HG02943 (cell line): ENCODE results near the gene TMEM203.

ENCODE experiments used
- ATAC-seq: cut with Tn5 transposase; IDR thresholded peaks from one replicate; pipeline ENCODE4 v1.9.1; 2021; ENCODE audit warnings: mild to moderate bottlenecking, low read depth, moderate library complexity; ENCODE audit not compliant: unreplicated experiment

TMEM203 gene

DNA sequence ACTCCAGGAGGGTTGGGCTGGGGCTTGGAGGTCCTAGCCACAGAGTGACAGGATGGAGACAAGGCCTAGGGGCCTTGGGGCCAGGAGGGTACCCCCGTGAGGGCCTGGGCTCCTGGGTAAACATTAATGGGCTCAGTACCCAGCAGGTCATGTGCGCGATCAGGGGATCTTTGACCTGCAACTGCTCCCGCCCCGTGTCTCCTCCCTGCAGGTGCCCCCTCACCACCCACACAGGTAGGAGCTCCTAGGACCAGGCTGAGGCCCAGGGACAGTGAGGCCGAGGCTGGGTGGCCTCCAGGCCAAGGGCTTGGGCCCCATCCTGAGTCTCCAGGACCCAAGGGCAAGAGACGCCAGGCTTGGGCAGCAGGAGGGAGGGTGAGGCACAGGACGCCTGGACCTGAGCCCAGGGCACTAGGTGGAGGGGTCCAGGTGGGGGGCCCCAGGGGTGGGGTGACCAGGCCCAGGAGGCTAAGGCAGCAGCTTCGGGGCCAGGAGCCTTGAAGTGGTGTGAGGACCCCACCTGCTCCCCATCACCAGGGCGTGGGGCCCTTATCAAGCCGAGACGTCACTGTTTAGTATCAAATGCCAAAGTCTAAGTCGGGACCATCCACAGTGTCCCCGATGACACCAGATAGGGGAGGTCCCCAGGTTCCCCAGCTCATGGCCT lies 25.4 kb upstream of the TMEM203 start, which contains the start of gene SLC34A3:
Gene SLC34A3, plus strand, starts transcription at position 197 of the 667 bp plus-strand sequence. CDS start 802 bp downstream, outside the sequence.
- no peak for ATAC-seq

DNA sequence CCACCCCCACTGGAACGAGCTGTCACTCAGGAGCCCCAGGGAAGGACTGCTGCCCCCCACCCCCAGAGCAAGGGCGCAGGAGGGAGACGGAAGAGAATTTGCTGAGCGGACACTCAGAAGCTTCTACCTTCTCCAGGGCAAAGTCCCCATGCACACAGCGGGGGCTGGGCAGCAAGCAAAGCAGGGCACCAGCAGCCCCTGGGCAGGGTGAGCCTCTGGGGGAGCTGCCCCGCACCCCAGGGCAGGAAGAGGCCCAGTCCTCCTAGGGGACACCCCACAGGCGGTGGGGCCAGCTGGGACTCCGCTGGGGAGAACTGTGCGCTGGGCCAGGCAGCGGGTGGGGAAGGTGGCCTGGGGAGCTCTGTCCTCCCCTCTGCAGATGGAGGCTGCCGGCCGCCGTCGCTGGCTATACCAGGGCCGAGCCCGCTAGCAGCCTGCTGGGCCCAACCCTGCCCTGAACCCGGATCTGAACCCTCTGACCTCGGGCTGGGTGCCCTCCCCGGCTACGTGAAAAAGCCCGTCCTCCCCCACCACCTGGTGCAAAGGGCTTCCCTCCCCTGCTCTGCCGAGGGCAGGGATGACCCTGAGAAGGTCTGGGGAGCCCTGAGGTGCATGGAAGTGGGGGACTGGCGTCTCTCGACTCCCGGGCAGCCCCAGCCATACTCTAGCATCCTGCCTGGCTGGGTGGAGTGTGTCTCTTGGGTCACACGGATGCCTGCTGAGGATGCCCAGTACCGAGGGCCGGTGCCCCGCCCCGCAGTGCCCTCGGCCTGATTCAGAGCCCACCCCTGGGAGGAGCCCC lies 24.7 kb upstream of the TMEM203 start:
- ATAC-seq, result no peak

DNA sequence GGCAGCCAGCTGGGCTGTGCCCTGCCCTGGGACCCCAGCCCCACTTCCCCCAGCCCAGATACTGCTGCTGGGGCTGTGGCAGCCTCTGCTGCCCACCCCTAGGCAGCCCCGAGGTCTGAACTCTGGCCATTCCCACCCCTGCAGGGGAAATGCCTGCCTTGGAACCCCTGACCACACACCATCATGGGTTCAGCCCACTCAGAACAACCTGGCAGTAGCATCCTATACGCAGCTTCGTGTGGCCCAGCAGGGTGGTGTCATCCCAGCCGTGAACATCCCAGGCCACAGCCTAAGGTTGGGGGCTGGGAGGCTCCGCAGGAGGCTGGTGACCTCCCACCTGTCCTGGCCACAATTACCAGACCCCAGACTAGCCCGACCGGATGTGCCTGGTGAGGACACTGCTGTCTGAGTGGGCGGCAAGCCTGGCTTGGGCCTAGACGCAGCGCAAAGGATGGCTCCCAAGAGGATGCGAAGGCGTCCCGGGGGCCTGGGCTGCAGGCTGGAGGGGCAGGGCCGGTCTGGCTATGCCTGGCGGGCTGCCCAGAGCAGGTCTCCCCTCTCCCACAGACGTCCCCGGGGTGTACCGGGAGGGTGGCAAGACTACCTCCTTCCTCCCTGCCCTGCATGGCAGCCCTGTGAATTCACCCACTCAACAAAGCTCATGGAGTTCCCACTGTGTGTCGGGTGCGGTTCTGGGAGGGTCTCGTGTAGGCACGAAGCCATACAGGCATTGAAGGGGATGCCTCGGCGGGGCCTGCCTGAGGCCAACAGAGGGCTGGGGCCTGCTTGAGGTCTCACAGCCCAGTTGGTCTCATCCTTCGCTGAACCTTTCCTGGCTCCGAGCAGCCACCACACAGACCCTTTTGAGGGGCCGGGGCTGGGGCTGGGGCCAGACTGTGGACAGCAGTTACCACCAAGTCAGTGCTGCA lies 23.8 kb upstream of the TMEM203 start:
- no peak for ATAC-seq

DNA sequence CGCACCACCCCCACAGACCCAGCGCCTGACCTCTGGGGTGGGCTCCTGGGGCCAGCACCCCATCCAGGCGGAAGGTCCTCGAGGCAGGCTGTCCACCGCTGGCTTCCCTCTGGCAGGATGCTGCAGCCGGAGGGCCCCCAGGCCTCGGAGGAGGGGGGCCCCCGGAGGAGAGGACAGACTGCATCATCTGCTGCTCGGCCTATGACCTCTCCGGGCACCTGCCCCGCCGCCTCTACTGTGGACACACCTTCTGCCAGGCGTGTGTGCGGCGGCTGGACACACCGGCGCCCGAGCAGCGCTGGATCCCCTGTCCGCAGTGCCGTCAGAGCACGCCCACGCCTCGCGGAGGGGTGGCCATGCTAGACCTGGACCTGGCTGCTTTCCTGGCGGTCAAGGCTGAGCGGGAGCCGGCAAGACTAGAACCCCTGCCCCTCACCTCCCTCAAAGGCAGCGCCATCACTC lies 23.1 kb upstream of the TMEM203 start:
- ATAC-seq, result no peak

DNA sequence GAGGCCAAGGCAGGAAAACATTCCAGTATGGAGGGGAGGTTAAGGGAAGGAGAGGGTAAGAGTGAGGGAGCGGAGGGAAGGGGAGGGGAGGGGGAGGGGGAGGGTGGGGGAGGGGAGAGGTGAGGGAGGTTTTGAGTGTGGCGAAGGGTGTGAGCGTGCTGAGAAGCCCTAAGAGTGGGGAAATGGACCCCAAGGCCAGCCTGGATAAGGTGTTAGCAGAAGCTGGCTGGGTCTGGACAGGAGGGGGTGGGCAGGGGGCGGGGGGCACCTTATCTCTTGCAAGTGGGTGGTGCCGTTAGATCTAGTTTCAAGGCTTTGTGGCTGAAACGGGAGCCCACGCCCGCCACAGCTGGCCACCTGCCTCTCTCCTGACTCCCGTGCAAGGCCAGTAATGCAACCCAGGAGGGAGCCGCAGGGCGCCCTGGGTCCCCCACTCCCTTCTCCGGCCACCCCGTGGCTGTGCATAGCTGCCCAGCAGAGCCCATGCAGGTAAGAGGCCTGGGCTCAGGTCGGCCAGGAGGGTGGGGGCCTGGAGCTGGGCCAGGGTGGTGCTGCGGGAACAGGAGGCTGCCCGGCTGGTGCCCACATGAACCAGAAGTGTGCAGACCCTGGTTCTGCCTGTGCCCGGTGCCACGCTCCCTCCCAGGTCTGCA lies 22.5 kb upstream of the TMEM203 start:
- ATAC-seq, result no peak

DNA sequence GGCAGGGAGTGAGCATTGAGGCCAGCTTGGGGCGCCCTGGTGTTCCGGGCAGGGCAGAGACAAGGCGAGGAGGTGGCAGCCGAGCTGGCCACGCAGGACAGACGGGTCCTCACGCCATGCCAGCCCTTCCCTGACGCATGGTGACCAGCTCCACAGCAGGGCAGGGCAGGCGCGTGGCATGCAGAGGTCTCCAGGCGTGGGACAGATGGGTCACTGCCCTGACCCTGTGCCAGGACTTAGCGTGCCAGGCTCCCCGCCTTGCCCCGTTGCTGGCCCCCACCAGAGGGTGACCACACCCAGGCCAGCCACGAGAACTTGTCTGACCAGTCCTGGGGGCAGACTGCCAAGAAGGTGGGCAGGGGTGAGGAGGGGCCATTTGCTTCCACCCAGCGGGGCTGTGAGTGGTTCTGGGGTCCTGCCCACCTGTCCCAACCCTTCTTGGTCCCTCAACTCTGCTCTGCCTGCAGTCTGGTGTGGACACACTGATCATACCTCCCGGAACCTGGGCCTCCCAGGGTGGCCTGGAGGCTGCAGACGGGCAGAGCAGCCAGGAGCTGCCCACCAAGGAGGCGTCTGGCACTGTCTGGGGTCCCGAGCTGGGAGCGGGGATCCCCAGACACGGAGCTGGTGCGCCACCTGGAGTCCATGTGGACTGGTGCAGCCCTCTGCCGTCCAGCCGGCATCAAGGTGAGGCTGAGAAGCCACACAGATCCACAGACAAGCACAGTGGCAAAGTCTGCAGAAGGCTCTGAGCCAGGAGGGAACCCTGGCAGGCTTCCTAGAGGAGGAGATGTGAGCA lies 21.8 kb upstream of the TMEM203 start, which contains the start of gene RNF224:
Gene RNF224, plus strand, starts transcription at position 449 of the 799 bp plus-strand sequence. CDS start 834 bp downstream, outside the sequence.
- ATAC-seq, result no peak

DNA sequence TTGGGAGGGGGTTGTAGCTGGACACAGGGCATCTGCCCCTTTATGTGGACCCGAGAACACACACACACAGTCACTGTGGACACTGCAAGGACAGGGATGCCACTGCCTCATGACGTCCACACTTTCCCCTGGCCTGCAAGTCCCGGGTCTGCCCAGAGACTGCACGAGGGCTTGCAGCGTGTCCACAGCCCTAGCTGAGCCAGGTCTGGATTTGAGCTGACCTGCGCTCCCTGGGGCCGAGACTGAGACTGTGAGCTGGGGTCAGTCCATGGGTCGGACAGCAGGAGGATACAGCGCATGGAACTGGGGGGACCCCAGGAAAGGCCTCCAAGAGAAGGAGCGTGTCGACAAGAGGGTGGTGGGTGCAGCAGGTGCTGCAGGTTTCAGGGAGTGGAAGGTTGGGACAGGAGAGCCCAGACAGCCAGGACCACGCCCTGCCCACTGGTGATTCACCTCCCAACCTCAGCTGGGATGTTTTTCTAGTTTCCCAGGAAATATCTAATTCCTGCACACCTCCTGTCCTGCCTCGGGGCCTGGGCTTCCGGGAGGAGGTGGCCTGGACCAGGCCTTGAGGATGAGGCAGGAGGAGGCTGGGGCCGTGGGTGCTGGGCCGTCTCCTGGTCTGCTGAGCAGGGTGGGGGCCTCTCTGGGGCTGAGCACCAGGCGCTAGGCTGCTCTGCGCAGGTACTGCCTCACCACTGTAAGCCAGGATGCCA lies 21.0 kb upstream of the TMEM203 start:
- ATAC-seq, result no peak

DNA sequence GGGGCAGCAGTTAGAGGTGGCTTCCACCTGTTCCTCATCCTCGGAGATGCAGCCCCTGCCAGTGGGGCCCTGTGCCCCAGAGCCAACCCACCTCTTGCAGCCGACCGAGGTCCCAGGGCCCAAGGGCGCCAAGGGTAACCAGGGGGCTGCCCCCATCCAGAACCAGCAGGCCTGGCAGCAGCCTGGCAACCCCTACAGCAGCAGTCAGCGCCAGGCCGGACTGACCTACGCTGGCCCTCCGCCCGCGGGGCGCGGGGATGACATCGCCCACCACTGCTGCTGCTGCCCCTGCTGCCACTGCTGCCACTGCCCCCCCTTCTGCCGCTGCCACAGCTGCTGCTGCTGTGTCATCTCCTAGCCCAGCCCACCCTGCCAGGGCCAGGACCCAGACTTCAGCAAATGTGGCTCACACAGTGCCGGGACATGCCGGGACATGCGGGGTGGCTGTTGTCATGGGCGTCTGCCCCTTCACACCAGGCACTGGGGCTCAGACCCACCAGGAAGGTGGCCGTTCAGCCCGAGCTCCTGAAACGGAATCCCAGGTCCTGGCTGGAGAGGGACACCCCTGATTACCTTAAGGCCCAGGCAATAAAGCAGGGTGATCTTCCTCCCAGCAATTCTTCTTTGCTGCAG lies 20.4 kb upstream of the TMEM203 start:
- ATAC-seq, result no peak

DNA sequence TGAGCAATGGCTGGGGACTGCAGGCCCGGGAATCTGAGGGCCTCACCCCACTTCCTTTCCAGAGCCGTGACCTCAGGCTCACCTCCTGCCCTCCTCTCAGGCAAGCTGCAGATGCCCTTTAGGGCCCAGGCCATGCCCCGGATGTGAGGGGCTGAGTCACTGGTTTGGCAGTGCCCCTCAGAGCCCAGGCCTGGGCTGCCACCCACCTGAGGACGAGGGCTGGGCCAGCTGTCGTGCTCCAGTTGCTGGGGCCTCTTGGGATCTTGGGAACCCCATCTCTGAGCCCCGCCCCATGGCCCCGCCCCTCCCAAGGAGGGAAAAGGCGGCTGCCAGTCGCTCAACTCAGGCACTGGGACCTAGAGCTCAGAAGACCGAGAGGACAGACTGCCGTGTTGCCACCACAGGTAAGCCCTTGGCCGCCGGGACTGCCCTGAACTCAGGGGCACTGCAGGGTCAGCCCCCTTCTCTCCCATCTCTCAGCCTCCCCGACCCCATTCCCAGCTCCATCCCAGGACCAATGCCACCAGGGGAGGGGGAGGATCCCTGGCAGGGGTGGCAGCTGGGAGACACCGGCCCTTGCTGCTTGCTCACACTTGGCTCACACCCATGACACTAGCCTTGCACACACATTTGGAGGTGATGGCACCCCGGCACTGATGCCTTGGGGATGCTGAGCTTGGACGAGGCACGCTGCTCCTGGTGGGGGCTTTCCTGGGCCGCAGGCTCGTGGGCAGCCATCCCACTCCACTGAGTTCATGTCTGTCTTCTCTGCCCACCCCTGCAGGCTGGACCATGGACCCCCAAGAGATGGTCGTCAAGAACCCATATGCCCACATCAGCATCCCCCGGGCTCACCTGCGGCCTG lies 19.6 kb upstream of the TMEM203 start, which contains the start of gene CYSRT1:
Gene CYSRT1, plus strand, starts transcription at position 345 of the 865 bp plus-strand sequence. Its CDS starts 448 bp downstream, at position 793.
- ATAC-seq, result no peak

DNA sequence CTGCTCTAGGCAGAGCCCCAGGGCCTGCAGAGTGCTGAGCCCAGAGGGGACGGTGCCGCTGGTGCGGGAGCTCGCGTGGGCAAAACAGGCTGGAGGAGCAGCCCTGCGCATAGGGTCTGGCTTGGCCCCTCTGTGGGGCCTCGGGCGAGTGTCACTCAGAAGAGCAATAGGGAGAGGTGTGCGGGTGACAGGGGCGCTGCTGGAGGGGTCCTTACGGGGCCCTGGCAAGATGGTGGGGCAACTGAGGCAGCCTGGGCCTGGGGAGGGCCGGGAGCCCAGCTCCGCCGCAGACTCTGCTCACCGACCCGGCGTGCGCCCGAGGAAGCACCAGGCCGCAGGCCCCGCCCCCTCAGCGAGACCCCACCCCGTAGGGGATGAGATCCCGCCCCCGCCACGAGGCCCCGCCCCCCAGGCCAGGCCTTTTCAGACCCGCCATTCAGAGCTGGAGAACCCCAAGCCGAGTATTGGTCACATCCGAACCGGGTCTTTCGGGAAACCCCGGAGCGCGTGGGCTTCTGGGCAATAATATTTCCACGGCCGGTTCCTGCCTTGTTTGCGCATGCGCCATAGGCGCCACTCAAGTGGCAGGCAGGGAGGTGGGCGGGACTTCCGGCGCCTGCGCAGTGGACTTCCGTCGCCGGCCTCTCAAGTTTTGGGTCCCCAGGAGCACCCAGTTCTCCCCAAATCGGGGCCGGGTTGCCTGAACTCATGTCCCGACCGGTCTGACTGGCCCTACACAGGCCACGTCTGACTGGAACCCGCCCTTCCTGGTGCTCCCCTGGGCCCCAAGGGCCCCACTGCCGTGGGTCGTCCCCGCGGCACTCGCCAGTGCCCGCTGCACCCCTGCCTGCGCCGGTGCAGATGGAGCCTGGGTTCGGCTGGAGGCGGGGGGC lies 17.9 kb upstream of the TMEM203 start:
- peak; percentile 57 for ATAC-seq

DNA sequence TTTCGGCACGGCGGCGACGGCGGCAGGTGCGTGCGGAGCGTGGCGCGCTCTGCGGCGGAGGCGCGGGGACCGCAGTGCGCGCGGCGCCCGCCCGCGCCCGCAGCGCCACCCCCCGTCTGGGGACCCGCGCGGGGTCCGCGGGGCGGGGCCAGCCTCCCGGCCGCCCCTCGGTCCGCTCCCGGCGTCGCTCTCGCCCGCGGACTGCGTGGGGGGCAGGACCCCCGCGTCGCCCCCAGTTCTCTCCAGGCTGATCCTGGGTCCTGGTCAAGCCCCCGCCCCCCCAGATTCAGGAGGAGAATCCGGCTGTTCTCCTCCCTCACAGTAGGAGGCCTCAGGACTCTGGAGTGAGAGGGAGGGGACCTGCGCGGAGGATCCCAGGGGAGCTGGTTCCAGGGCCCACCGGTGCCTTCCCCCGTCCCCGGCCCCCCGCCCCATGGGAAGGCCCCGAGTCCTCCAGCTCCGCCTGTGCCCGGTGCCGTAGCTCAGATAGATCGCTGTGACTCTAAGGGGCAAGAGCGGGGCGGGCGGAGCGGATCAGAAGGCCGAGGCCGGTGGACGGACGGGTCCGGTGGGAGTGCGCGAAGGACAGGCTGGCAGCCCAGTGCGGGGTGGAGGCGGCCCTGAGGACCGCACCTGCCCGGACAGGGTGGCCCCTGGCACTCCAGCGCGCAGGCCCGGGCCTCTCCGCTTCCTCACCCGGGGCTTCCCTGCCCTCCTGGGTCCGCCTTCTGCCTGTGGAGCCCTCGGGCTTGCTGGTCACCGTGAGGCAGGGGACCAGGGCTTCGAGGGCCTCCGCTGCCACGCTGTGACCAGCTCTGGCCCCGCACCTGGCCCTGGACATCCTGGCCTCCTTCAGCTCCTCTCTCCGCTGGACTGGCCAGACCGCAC lies 17.0 kb upstream of the TMEM203 start, which contains the start of gene RNF208:
Gene RNF208, minus strand, starts transcription at position 51 of the 888 bp plus-strand sequence. CDS start 1,028 bp downstream, outside the sequence.
- ATAC-seq, result peak; percentile 2

DNA sequence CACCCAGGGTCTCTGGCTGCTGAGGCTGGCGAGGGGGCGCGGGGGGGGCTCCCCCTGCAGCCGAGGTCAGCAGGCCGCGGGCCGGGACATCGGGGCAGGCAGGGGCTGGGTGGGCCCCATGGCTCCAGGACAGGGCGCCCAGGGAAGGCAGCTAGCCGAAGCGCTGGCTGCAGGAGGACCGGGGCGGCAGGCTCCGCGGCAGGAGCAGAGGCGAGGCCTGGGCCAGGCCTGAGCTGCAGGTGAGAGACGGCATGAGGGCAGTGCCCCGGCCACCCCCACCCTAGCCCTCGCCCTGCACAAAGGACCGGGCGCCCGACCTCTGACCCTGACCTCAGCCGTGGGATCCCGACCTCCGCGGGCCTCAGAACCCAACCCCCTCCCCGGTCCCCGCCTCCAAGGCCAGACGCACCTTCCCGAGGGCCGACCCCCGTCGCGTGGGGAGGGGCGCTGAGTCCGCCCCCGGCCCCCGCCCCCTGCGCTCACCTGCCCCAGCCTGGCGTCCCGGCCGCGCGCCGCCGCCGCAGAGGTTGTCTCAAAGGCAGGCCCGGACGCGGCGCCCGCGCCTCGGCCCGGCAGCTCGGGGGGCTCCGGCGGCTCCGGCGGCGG lies 16.2 kb upstream of the TMEM203 start:
- no peak for ATAC-seq

DNA sequence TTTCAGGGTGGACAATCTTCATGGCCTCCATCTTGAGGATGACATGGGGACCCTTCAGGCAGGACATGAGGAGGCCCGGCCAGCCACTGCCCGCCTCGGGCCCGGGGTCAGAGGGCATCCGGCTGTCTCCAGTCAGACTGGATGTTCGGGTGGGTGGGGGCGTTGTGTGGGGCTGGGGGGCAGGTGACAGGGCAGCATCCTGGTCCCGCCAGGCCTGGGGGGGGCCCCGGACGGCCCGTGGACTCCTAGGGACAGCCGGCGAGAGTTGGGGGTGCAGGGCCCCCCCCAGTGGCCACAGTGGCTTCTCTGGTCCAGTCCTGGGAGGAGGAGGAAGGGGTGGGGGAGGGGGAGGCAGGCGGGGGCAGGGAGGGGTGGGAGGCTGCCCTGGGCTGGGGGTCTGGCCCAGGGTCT lies 15.7 kb upstream of the TMEM203 start:
- no peak for ATAC-seq

DNA sequence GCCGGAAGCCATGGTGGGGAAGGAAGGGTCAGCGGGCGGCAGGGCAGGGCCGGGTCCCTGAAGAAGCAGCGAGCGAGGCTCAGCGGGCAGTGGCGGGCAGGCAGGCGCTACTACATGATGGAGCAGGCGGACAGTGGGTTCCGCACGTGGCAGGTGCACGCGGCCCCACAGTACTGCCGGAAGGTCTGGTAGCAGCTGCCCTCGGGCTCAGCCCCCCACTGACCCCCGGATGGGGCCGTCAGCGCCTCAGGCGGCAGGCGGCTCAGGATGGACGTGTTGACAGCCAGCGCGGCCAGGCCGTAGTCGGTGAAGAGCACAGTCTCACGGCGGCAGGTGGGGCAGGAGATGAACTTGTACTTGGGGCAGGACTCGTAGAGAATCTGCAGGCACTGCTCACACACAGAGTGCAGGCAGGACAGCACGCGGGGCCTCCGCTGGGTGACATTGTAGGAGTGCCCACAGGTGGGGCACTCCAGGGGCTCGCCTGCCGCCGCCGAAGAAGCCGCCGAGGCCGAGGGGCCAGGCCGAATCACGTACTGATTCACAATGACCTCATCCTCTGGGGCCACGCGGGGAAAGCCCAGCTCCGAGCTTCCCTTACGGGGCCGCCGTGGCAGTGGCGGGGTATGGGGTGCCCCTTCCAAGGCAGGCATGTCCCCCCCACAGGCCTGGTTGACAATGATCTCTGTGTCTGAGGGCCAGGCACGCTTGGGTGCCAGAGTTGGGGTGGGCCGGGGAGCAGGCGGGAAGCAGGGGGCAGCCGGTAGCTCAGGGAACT lies 15.1 kb upstream of the TMEM203 start:
- no peak for ATAC-seq
